GM23338 (cell line): ENCODE data around the gene ITGA3. TPM values are rescaled to one million over a fixed set of nuclear protein-coding genes. Genes with fewer than 3 reads are reported as not detected.

Experiments used
- ATAC-seq: fragments of 200-7000 bp; cut with Tn5 transposase; 3 replicates; pipeline ENCODE4 v1.9.1; 2020
- DNase-seq: peaks from one replicate; pipeline ENCODE4 v3.0.0-alpha.2; 2015; ENCODE audit warnings: low spot score
- H2AFZ ChIP-seq: fragments of 200-600 bp; sonication (generic); 2 replicates; pipeline ENCODE4 v1.8.0; 2016; ENCODE audit warnings: antibody characterized with exemption, mild to moderate bottlenecking, moderate library complexity
- H3F3A ChIP-seq: fragments of 200-600 bp; sonication (generic); replicated peaks from 2 replicates; pipeline ENCODE4 v1.8.0; 2017; ENCODE audit warnings: antibody characterized with exemption, mixed run types, low read depth
- H3K27ac ChIP-seq: fragments of 200-600 bp; sonication (generic); 2 replicates; pipeline ENCODE4 v1.6.1; 2016; ENCODE audit warnings: low read depth
- H3K27me3 ChIP-seq: fragments of 200-600 bp; sonication (generic); 2 replicates; pipeline ENCODE4 v1.8.0; 2016; ENCODE audit warnings: mild to moderate bottlenecking, mixed run types, moderate library complexity; ENCODE audit not compliant: insufficient read depth
- H3K36me3 ChIP-seq: fragments of 200-600 bp; sonication (generic); 2 replicates; pipeline ENCODE4 v1.8.0; 2016; ENCODE audit warnings: mild to moderate bottlenecking; ENCODE audit not compliant: insufficient read depth
- H3K4me1 ChIP-seq: fragments of 200-600 bp; sonication (generic); 2 replicates; pipeline ENCODE4 v1.8.0; 2016; ENCODE audit warnings: mild to moderate bottlenecking, moderate library complexity; ENCODE audit not compliant: insufficient read depth
- H3K4me2 ChIP-seq: fragments of 200-600 bp; sonication (generic); 2 replicates; pipeline ENCODE4 v1.7.1; 2017; ENCODE audit warnings: mixed run types
- H3K4me3 ChIP-seq: fragments of 200-600 bp; sonication (generic); 2 replicates; pipeline ENCODE4 v1.6.1; 2016; ENCODE audit warnings: mixed run types
- H3K79me2 ChIP-seq: fragments of 200-600 bp; sonication (generic); replicated peaks from 2 replicates; pipeline ENCODE4 v1.8.0; 2017; ENCODE audit warnings: mild to moderate bottlenecking; ENCODE audit not compliant: insufficient read depth
- H3K9me2 ChIP-seq: fragments of 200-600 bp; sonication (generic); 2 replicates; pipeline ENCODE4 v1.8.0; 2017; ENCODE audit not compliant: insufficient read depth
- H4K20me1 ChIP-seq: fragments of 200-600 bp; sonication (generic); replicated peaks from 2 replicates; pipeline ENCODE4 v1.8.0; 2017; ENCODE audit warnings: mild to moderate bottlenecking; ENCODE audit not compliant: insufficient read depth
- H3K27ac Mint-ChIP-seq: 2 replicates; pipeline ENCODE4 v1.8.0; 2020; ENCODE audit warnings: inconsistent platforms, mild to moderate bottlenecking, moderate library complexity, mixed read lengths
- H3K27me3 Mint-ChIP-seq: 3 replicates; pipeline ENCODE4 v1.8.0; 2022; ENCODE audit warnings: low read depth, mild to moderate bottlenecking, moderate library complexity, mixed read lengths, inconsistent platforms; ENCODE audit not compliant: insufficient read depth, poor library complexity
- H3K36me3 Mint-ChIP-seq: 3 replicates; pipeline ENCODE4 v1.8.0; 2021; ENCODE audit warnings: low read depth, mild to moderate bottlenecking, inconsistent platforms, moderate library complexity, mixed read lengths
- H3K4me1 Mint-ChIP-seq: 3 replicates; pipeline ENCODE4 v1.8.0; 2020; ENCODE audit warnings: mild to moderate bottlenecking, inconsistent platforms, mixed read lengths
- H3K4me3 Mint-ChIP-seq: 3 replicates; pipeline ENCODE4 v1.8.0; 2021; ENCODE audit warnings: moderate library complexity, mild to moderate bottlenecking, inconsistent platforms, mixed read lengths
- H3K9me3 Mint-ChIP-seq: 3 replicates; pipeline ENCODE4 v1.8.0; 2020; ENCODE audit warnings: moderate library complexity, mild to moderate bottlenecking, inconsistent platforms, mixed read lengths
- CREB1 ChIP-seq: fragments of 250-450 bp; sonication (Bioruptor Pico); IDR thresholded peaks from 2 replicates; pipeline ENCODE4 v1.5.0; 2020; ENCODE audit warnings: low read depth, mild to moderate bottlenecking, moderate library complexity
- CTCF ChIP-seq, 2 experiments: fragments of 200-600 bp in 1 of 2; sonication (generic) in 1 of 2; conservative IDR thresholded peaks; 2 replicates each; pipeline versions ENCODE4 v1.5.1 to v1.6.1; 2016 to 2017; ENCODE audit warnings: antibody characterized with exemption in 2 of 2, low read depth in 2 of 2, mild to moderate bottlenecking in 2 of 2, moderate library complexity in 1 of 2
- ETS1 ChIP-seq: IDR thresholded peaks from 2 replicates; pipeline ENCODE4 v1.6.1; 2016; ENCODE audit warnings: antibody characterized with exemption
- EZH2 ChIP-seq: fragments of 200-600 bp; sonication (generic); IDR thresholded peaks from one replicate; pipeline ENCODE4 v1.8.0; 2017; ENCODE audit warnings: antibody characterized with exemption, mild to moderate bottlenecking, low read depth; ENCODE audit not compliant: unreplicated experiment
- EZH2phosphoT487 ChIP-seq: fragments of 200-600 bp; sonication (generic); IDR thresholded peaks from one replicate; pipeline ENCODE4 v1.8.1; 2018; ENCODE audit warnings: antibody characterized with exemption; ENCODE audit not compliant: unreplicated experiment
- JUNB ChIP-seq: IDR thresholded peaks from one replicate; pipeline ENCODE4 v1.6.1; 2016; ENCODE audit warnings: antibody characterized with exemption; ENCODE audit not compliant: unreplicated experiment
- NANOG ChIP-seq: IDR thresholded peaks from 2 replicates; pipeline ENCODE4 v1.6.1; 2016; ENCODE audit warnings: antibody characterized with exemption, borderline replicate concordance
- POLR2AphosphoS5 ChIP-seq: IDR thresholded peaks from 2 replicates; pipeline ENCODE4 v1.6.1; 2016; ENCODE audit warnings: antibody characterized with exemption, low read depth
- REST ChIP-seq: IDR thresholded peaks from one replicate; pipeline ENCODE4 v1.6.1; 2018; ENCODE audit warnings: antibody characterized with exemption; ENCODE audit not compliant: unreplicated experiment
- STAT1 ChIP-seq: IDR thresholded peaks from one replicate; pipeline ENCODE4 v1.6.1; 2016; ENCODE audit warnings: antibody characterized with exemption; ENCODE audit not compliant: unreplicated experiment
- ZNF114 ChIP-seq: fragments of 250-450 bp; sonication (Bioruptor Pico); IDR thresholded peaks from 2 replicates; pipeline ENCODE4 v1.5.0; 2020; ENCODE audit warnings: mild to moderate bottlenecking, moderate library complexity
- ZNF331 ChIP-seq: fragments of 250-450 bp; sonication (Bioruptor Pico); IDR thresholded peaks from 2 replicates; pipeline ENCODE4 v1.5.0; 2020; ENCODE audit warnings: low read depth, mild to moderate bottlenecking, moderate library complexity
- polyA plus RNA-seq: library from polyadenylated mRNA; unstranded; fragments of >200 nt; fragmentation: Nextera tagmentation; extraction: Ambion mirVana; gene quantifications from 2 replicates; pipeline ENCODE4 v1.2.1, GENCODE V29; 2016
- total RNA-seq: library from RNA; depleted of rRNA; stranded (reverse); fragments of >200 nt; shearing (Covaris generic); gene quantifications from 2 replicates; pipeline ENCODE4 v1.2.3, GENCODE V29; 2014

Gene ITGA3
- total and polyA plus RNA-seq, 2 experiments from 2014 or later = 9.6 to 28.3 TPM

GRCh38 chr17:50035945-50036344, 20.0 kb upstream of the ITGA3 start:
- Histone ChIP-seq H3K27me3 (no peaks in the 10 kb centered on the region), H3K4me1 (peaks cover 4% of the 10 kb centered on the region; the same call in 1 of the 2 replicates), H3K4me2 (no peak overlapping the region), H2AFZ (no peak overlapping the region), H3K9me2 (no peaks in the 10 kb centered on the region), H3K79me2 (no peaks in the 10 kb centered on the region), H4K20me1 (no peaks in the 10 kb centered on the region), H3F3A (no peaks in the 10 kb centered on the region), H3K4me3 (no peak overlapping the region), H3K36me3 (no peaks in the 10 kb centered on the region), H3K27ac (no peak overlapping the region)
- Mint-ChIP-seq H3K9me3 (no peaks in the 10 kb centered on the region), H3K36me3 (no peaks in the 10 kb centered on the region), H3K4me1 (peaks cover 14% of the 10 kb centered on the region; the same call in 2 of the 3 replicates), H3K27me3 (peaks cover 5% of the 10 kb centered on the region), H3K27ac (no peak overlapping the region), H3K4me3 (no peak overlapping the region)
- no peak for TF ChIP-seq ZNF331 (CRISPR knock-in tag)
- TF ChIP-seq ETS1 = no peak
- TF ChIP-seq CTCF (conservative IDR thresholded peaks at IDR 0.05; ENCODE audit: low read depth in 2 of 2) = no peak
- no peak for ATAC-seq
- DNase-seq = no peak

GRCh38 chr17:50036455-50037261, 19.3 kb upstream of the ITGA3 start:
- ATAC-seq (no peak; the same call in 2 of the 3 replicates), DNase-seq (no peak)
- H3K4me1 Mint-ChIP-seq = peaks cover 14% of the 10 kb centered on the region; the same call in 2 of the 3 replicates
- H3K36me3 Mint-ChIP-seq = no peaks in the 10 kb centered on the region
- Histone ChIP-seq H3K79me2 (no peaks in the 10 kb centered on the region), H3K4me1 (peaks cover 4% of the 10 kb centered on the region; the same call in 1 of the 2 replicates), H4K20me1 (no peaks in the 10 kb centered on the region), H3K4me3 (no peak overlapping the region), H2AFZ (no peak overlapping the region), H3K9me2 (no peaks in the 10 kb centered on the region), H3K36me3 (no peaks in the 10 kb centered on the region), H3K4me2 (no peak overlapping the region), H3F3A (no peaks in the 10 kb centered on the region), H3K27me3 (no peaks in the 10 kb centered on the region), H3K27ac (no peak overlapping the region)
- H3K4me3 Mint-ChIP-seq = no peak overlapping the region; the same call in 2 of the 3 replicates
- H3K27me3 Mint-ChIP-seq = peaks cover 5% of the 10 kb centered on the region
- no peaks in the 10 kb centered on the region for H3K9me3 Mint-ChIP-seq
- no peak overlapping the region for H3K27ac Mint-ChIP-seq
- no peak for TF ChIP-seq ZNF114 (CRISPR knock-in tag)
- no peak for TF ChIP-seq POLR2AphosphoS5
- TF ChIP-seq NANOG = no peak
- no peak for TF ChIP-seq EZH2phosphoT487
- no peak for TF ChIP-seq CTCF (conservative IDR thresholded peaks at IDR 0.05; ENCODE audit: low read depth in 2 of 2)
- no peak for TF ChIP-seq JUNB
- TF ChIP-seq ETS1 = no peak
- TF ChIP-seq EZH2 = no peak
- TF ChIP-seq ZNF331 (CRISPR knock-in tag) = no peak
- TF ChIP-seq STAT1 = no peak
- no peak for TF ChIP-seq CREB1 (CRISPR knock-in tag)
- TF ChIP-seq REST = no peak
